Sigmoid colon (tissue), 3 donors: Measurements from ENCODE around the gene BDKRB2.

Source experiments
- CTCF ChIP-seq, 4 experiments: fragments of 450-650 bp in 3 of 4; fragments of 200-600 bp in 1 of 4; IDR thresholded peaks; one replicate each; pipeline ENCODE4 v1.5.1; 2016 to 2019; ENCODE audit warnings: antibody characterized with exemption in 4 of 4, mild to moderate bottlenecking in 3 of 4, moderate library complexity in 2 of 4
- POLR2A ChIP-seq, 2 donors: fragments of 450-650 bp; IDR thresholded peaks; one replicate each; pipeline ENCODE4 v1.6.1; 2016; ENCODE audit warnings: antibody characterized with exemption in 2 of 2, mild to moderate bottlenecking in 2 of 2, moderate library complexity in 2 of 2

GRCh38 chr14:96184737-96185136 lies 19.9 kb upstream of the BDKRB2 start:
- TF ChIP-seq POLR2A (IDR thresholded peaks at IDR 0.05) (no peak), CTCF (IDR thresholded peaks at IDR 0.05) (no peak)
